HepG2 (cell line): ENCODE measurements around the gene BCL2L1. TPM values are rescaled to one million over a fixed set of nuclear protein-coding genes. Genes with fewer than 3 reads are reported as not detected.
A peak's percentile ranks its signal among the peaks of the same experiment; 100 is the strongest.

Experiments
- ATAC-seq: fragments of 200-7000 bp; cut with Tn5 transposase; 3 replicates; pipeline ENCODE4 v1.9.1; 2020; ENCODE audit warnings: mild to moderate bottlenecking, moderate library complexity
- BruUV-seq: library from RNA; stranded (reverse); fragments of 400-500 nt; replicated peaks from 2 replicates; lab custom pipeline; 2021; lab: Mats Ljungman, UMichigan
- CTCF ChIA-PET: fragments of 300-600 bp; formaldehyde crosslinking; extraction: SDS; loops from one replicate; lab custom pipeline; 2021; ENCODE audit warnings: low total read pairs, inconsistent platforms, low intra/inter-chr PET ratio; lab: Yijun Ruan, JAX
- POLR2A ChIA-PET: fragments of 350-600 bp; sonication (Branson Sonifier 250); formaldehyde crosslinking; loops from one replicate; lab custom pipeline; 2020; ENCODE audit warnings: antibody characterized with exemption, inconsistent platforms; lab: Yijun Ruan, JAX
- DNase-seq: peaks from one replicate; pipeline ENCODE4 v3.0.0-alpha.2; 2015; ENCODE audit warnings: low spot score
- FAIRE-seq: peaks from 3 replicates; lab custom pipeline; 2011; peaks lifted over from hg19 to GRCh38; lab: Jason Lieb, UNC
- H2AFZ ChIP-seq: one replicate; pipeline ENCODE4 v1.6.1; 2011; ENCODE audit warnings: low read length, inconsistent platforms
- H3K27ac ChIP-seq: fragments of 300-600 bp; 3 replicates; pipeline ENCODE4 v1.8.0; 2011; ENCODE audit warnings: mixed run types, mild to moderate bottlenecking, mixed read lengths, low read length, inconsistent platforms; ENCODE audit not compliant: insufficient read depth; ENCODE audit errors: extremely low read length
- H3K27me3 ChIP-seq, 2 experiments: fragments of 200-600 bp in 1 of 2; 2 replicates in 1 of 2; 3 replicates in 1 of 2; pipeline versions ENCODE4 v1.6.0 to v1.8.0; 2011; ENCODE audit warnings: low read length in 2 of 2, mild to moderate bottlenecking in 2 of 2, moderate library complexity in 2 of 2, inconsistent platforms in 1 of 2; ENCODE audit not compliant: insufficient read depth in 2 of 2, control insufficient read depth in 1 of 2
- H3K36me3 ChIP-seq, 2 experiments: fragments of 200-600 bp in 1 of 2; replicated peaks in 1 of 2; 2 replicates in 1 of 2; 3 replicates in 1 of 2; pipeline versions ENCODE4 v1.5.1 to v1.8.0; 2011; ENCODE audit warnings: low read length in 2 of 2, inconsistent platforms in 1 of 2; ENCODE audit not compliant: insufficient read depth in 2 of 2, control insufficient read depth in 1 of 2
- H3K4me1 ChIP-seq: 2 replicates; pipeline ENCODE4 v1.5.1; 2012; ENCODE audit warnings: low read length, inconsistent platforms; ENCODE audit not compliant: insufficient read depth
- H3K4me2 ChIP-seq: 2 replicates; pipeline ENCODE4 v1.6.0; 2011; ENCODE audit warnings: low read depth, low read length, inconsistent platforms
- H3K4me3 ChIP-seq, 3 experiments: fragments of 200-600 bp in 1 of 3; sonication (generic), shearing (Covaris generic) in 1 of 3; replicated peaks in 1 of 3; 2 replicates each; pipeline ENCODE4 v1.5.1; 2011 to 2016; ENCODE audit warnings: low read length in 3 of 3, inconsistent platforms in 2 of 3, low read depth in 2 of 3, mild to moderate bottlenecking in 2 of 3, control low read depth in 1 of 3, mixed read lengths in 1 of 3; ENCODE audit not compliant: insufficient read depth in 1 of 3
- H3K79me2 ChIP-seq: one replicate; pipeline ENCODE4 v1.6.1; 2011; ENCODE audit warnings: low read length, inconsistent platforms; ENCODE audit not compliant: insufficient read depth
- H3K9ac ChIP-seq: 2 replicates; pipeline ENCODE4 v1.6.0; 2011; ENCODE audit warnings: mild to moderate bottlenecking, low read depth, low read length, inconsistent platforms; ENCODE audit not compliant: insufficient read depth
- H3K9me3 ChIP-seq: 2 replicates; pipeline ENCODE4 v1.5.1; 2012; ENCODE audit warnings: mild to moderate bottlenecking, low read length
- H4K20me1 ChIP-seq: 2 replicates; pipeline ENCODE4 v1.6.0; 2011; ENCODE audit warnings: inconsistent platforms, mild to moderate bottlenecking, low read length, moderate library complexity; ENCODE audit not compliant: insufficient read depth
- BATF2 ChIP-seq: sonication (generic); formaldehyde crosslinking; IDR thresholded peaks from 2 replicates; pipeline ENCODE4 v1.8.0; 2022; ENCODE audit warnings: mild to moderate bottlenecking, missing genetic modification reagents, moderate library complexity
- HES4 ChIP-seq: sonication (generic); formaldehyde crosslinking; IDR thresholded peaks from 2 replicates; pipeline ENCODE4 v1.9.0; 2021; ENCODE audit warnings: mild to moderate bottlenecking, missing genetic modification reagents, borderline replicate concordance
- HHEX ChIP-seq: IDR thresholded peaks from 2 replicates; pipeline ENCODE4 v1.6.1; 2016; ENCODE audit warnings: control low read depth
- HOXA9 ChIP-seq: sonication (generic); formaldehyde crosslinking; IDR thresholded peaks from 2 replicates; pipeline ENCODE4 v1.8.1; 2022; ENCODE audit warnings: missing genetic modification reagents, mild to moderate bottlenecking, moderate library complexity, borderline replicate concordance
- JUNB ChIP-seq: sonication (generic); formaldehyde crosslinking; IDR thresholded peaks from 2 replicates; pipeline ENCODE4 v1.8.0; 2022; ENCODE audit warnings: missing genetic modification reagents, mild to moderate bottlenecking, borderline replicate concordance
- NONO ChIP-seq, 2 experiments: fragments of 450-650 bp in 1 of 2; sonication (generic) in 1 of 2; formaldehyde crosslinking in 1 of 2; IDR thresholded peaks in 1 of 2; conservative IDR thresholded peaks in 1 of 2; 2 replicates each; pipeline versions ENCODE4 v1.6.1 to v1.8.0; 2017 to 2022; ENCODE audit warnings: mild to moderate bottlenecking in 1 of 2, missing genetic modification reagents in 1 of 2, moderate library complexity in 1 of 2
- POLR2A ChIP-seq, 2 experiments: IDR thresholded peaks; 2 replicates each; pipeline ENCODE4 v1.6.1; 2011; ENCODE audit warnings: low read depth in 2 of 2, low read length in 2 of 2, mild to moderate bottlenecking in 1 of 2, moderate library complexity in 1 of 2; ENCODE audit not compliant: insufficient read depth in 1 of 2
- POLR2AphosphoS2 ChIP-seq: IDR thresholded peaks from 2 replicates; pipeline ENCODE4 v1.6.1; 2011; ENCODE audit warnings: low read depth, low read length, improper control_type of control experiment
- RBFOX2 ChIP-seq: fragments of 200-400 bp; formaldehyde crosslinking; IDR thresholded peaks from 2 replicates; pipeline ENCODE4 v1.6.1; 2017; ENCODE audit warnings: low read depth, mild to moderate bottlenecking, low read length
- RBM22 ChIP-seq: fragments of 200-400 bp; formaldehyde crosslinking; optimal IDR thresholded peaks from 2 replicates; pipeline ENCODE3; 2017; ENCODE audit warnings: mild to moderate bottlenecking, low read length, moderate library complexity
- REL ChIP-seq: sonication (generic); formaldehyde crosslinking; conservative IDR thresholded peaks from 2 replicates; pipeline ENCODE4 v1.8.0; 2022; ENCODE audit warnings: mild to moderate bottlenecking, missing genetic modification reagents, moderate library complexity
- TOPORS ChIP-seq: sonication (generic); formaldehyde crosslinking; IDR thresholded peaks from 2 replicates; pipeline ENCODE4 v1.8.0; 2023; ENCODE audit warnings: mild to moderate bottlenecking, missing genetic modification reagents
- TRIM24 ChIP-seq: sonication (generic); formaldehyde crosslinking; IDR thresholded peaks from 2 replicates; pipeline ENCODE4 v1.8.0; 2022; ENCODE audit warnings: mild to moderate bottlenecking, missing genetic modification reagents
- ZBTB2 ChIP-seq: sonication (generic); formaldehyde crosslinking; IDR thresholded peaks from 2 replicates; pipeline ENCODE4 v1.8.0; 2022; ENCODE audit warnings: low read depth, missing genetic modification reagents
- ZFP41 ChIP-seq: sonication (generic); formaldehyde crosslinking; IDR thresholded peaks from 2 replicates; pipeline ENCODE4 v1.4.0; 2020; ENCODE audit warnings: mild to moderate bottlenecking, missing genetic modification reagents, borderline replicate concordance
- ZNF562 ChIP-seq: sonication (generic); formaldehyde crosslinking; IDR thresholded peaks from 2 replicates; pipeline ENCODE4 v1.8.0; 2022; ENCODE audit warnings: missing genetic modification reagents, borderline replicate concordance
- ZNF589 ChIP-seq: sonication (generic); formaldehyde crosslinking; conservative IDR thresholded peaks from 2 replicates; pipeline ENCODE4 v1.8.0; 2022; ENCODE audit warnings: mild to moderate bottlenecking, moderate library complexity, missing genetic modification reagents
- ZNF672 ChIP-seq: sonication (generic); formaldehyde crosslinking; IDR thresholded peaks from 2 replicates; pipeline ENCODE4 v1.8.1; 2022; ENCODE audit warnings: missing genetic modification reagents
- ZNF775 ChIP-seq: sonication (generic); formaldehyde crosslinking; IDR thresholded peaks from 2 replicates; pipeline ENCODE4 v1.4.0; 2020; ENCODE audit warnings: missing genetic modification reagents, mild to moderate bottlenecking, moderate library complexity, borderline replicate concordance
- ZNF780A ChIP-seq: sonication (generic); formaldehyde crosslinking; IDR thresholded peaks from 2 replicates; pipeline ENCODE4 v1.8.0; 2022; ENCODE audit warnings: mild to moderate bottlenecking, missing genetic modification reagents, moderate library complexity
- WGBS: methylation state at CpG from one replicate; pipeline ENCODE4 v1.1.6; 2017; ENCODE audit warnings: low lambda C conversion rate; 5-methylcytosine and 5-hydroxymethylcytosine counted together
- in situ Hi-C: cut with HindIII; loops from 2 replicates; pipeline ENCODE4 v1.10.0; 2017; ENCODE audit warnings: low pct_unique_long_range_greater_than_20kb; ENCODE audit not compliant: extremely low pct_ligation_motif_present
- intact Hi-C: fragments of 100-400 bp; cut with micrococcal nuclease; formaldehyde crosslinking; loops from one replicate; pipeline ENCODE4 v1.10.0; 2022; ENCODE audit not compliant: unreplicated experiment
- polyA plus RNA-seq, 8 experiments: library from polyadenylated mRNA; depleted of rRNA in 3 of 8; stranded (reverse) in 7 of 8; unstranded in 1 of 8; fragments of >200 nt; fragmentation: Illumina TruSeq in 4 of 8; extraction: Trizol in 4 of 8; gene quantifications; 2 replicates each; pipeline versions ENCODE4 v1.2.1 to v1.2.3, GENCODE V29; 2011 to 2016; ENCODE audit warnings: low read depth in 4 of 8, missing spikeins in 1 of 8, mixed read lengths in 1 of 8; ENCODE audit not compliant: insufficient read depth in 1 of 8
- total RNA-seq, 5 experiments: library from RNA; depleted of rRNA; stranded (reverse); fragments of >200 nt; fragmentation: Illumina TruSeq; extraction: Trizol; gene quantifications; 2 replicates each; pipeline ENCODE4 v1.2.3, GENCODE V29; 2016; ENCODE audit warnings: low read depth in 1 of 5

BCL2L1 gene
- total and polyA plus RNA-seq, 2 of the 13 experiments (the other 11 are each of a cell fraction or from before 2014, with no cell fraction given): 164 to 258 TPM

DNA sequence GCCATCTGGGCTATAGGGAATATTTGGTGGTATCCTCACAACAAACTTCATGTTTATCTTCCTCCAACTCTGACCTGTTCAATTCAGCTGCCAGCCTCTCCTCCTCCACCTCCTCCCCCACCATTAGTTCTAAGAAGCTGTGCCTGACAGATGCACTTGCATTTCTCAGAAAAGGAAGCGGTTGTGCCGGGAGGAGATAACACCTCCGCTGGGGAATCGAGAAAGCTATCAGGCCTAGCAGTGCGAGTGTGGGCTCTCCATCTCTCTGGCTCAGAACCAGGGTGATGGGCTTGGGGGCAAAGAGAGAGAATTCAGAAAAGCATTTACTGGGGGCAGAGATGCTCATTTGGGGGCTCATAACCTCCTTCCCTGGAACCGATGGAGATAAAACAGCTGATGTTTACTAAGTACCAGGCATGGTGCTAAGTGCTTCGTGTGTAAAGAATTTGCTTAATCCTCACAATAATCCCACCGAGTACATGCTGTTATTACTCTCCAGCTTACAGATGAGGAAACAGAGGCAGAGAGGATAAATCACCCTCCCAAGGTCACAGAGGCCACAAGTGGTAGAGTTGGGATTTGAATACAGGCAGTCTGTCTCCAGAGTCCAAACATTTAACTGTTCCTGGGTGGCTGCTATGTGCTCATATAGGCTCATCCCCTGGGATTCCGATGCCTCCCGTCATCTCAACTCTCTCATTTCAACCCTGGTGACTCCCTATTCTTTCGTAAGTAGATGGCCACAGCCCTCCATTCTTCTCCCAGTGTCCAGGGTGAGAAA is 46.6 kb downstream of the BCL2L1 start:
- DNase-seq (no peak), ATAC-seq (no peak), FAIRE-seq (no peak)
- CTCF ChIA-PET: no interaction called here
- Histone ChIP-seq H3K36me3 (peaks cover 57 to 88% of the 10 kb centered on the region in 2 experiments), H3K79me2 (peaks cover 88% of the 10 kb centered on the region), H3K27ac (peak overlapping the region; percentile 3), H3K4me2 (no peak overlapping the region), H3K4me1 (peaks cover 81% of the 10 kb centered on the region), H3K9me3 (no peaks in the 10 kb centered on the region), H3K4me3 (no peak overlapping the region), H2AFZ (no peak overlapping the region), H3K9ac (no peak overlapping the region), H4K20me1 (peaks cover 66% of the 10 kb centered on the region), H3K27me3 (no peaks in the 10 kb centered on the region)
- BruUV-seq: no TSS peak
- in situ Hi-C loops: no loop called here
- POLR2A ChIA-PET: interaction anchor here (1.1 to 20.7 kb wide), 5 partner anchors 9 to 63 kb away, joined by 4 to 643 read pairs (median 274); partner anchors contain the start of genes BCL2L1 and TPX2
- intact Hi-C loops: no loop called here
- TF ChIP-seq RBFOX2 (0 out of 2 replicates have a peak, but pooled peaks have one; percentile 17), JUNB (CRISPR knock-in tag) (peak; percentile 39; the same call in 1 of the 2 replicates), BATF2 (CRISPR knock-in tag) (0 out of 2 replicates have a peak, but pooled peaks have one; percentile 35), RBM22 (peak; percentile 2), HHEX (no peak), ZNF589 (peak; percentile 73; the same call in 1 of the 2 replicates), TOPORS (CRISPR knock-in tag) (no peak), POLR2AphosphoS2 (peak; percentile 30; the same call in 1 of the 2 replicates), POLR2A (IDR thresholded peaks at IDR 0.05; ENCODE audit: insufficient read depth in 1 of 2, low read depth in 2 of 2, low read length in 2 of 2) (peak in 1 of 2 experiments; percentile 34; a peak in 2 of 4 replicates), ZNF775 (CRISPR knock-in tag) (0 out of 2 replicates have a peak, but pooled peaks have one; percentile 53), HOXA9 (CRISPR knock-in tag) (0 out of 2 replicates have a peak, but pooled peaks have one; percentile 47), ZNF672 (CRISPR knock-in tag) (0 out of 2 replicates have a peak, but pooled peaks have one; percentile 30), NONO (IDR thresholded peaks at IDR 0.05) (no peak), NONO (CRISPR knock-in tag; conservative IDR thresholded peaks at IDR 0.05) (0 out of 2 replicates have a peak, but pooled peaks have one; percentile 57), ZFP41 (CRISPR knock-in tag) (no peak), ZNF780A (CRISPR knock-in tag) (peak; percentile 71; the same call in 1 of the 2 replicates), HES4 (CRISPR knock-in tag) (no peak), REL (CRISPR knock-in tag) (0 out of 2 replicates have a peak, but pooled peaks have one; percentile 37), ZNF562 (CRISPR knock-in tag) (peak; percentile 47; the same call in 1 of the 2 replicates), ZBTB2 (0 out of 2 replicates have a peak, but pooled peaks have one; percentile 31), TRIM24 (CRISPR knock-in tag) (no peak)
- 97% methylated on average over 11 of the region's 11 CpGs for WGBS
